Prostate gland (tissue), 2 donors: ENCODE results near the gene USP1. TPM values are rescaled to one million over a fixed set of nuclear protein-coding genes. Genes with fewer than 3 reads are reported as not detected.

Source experiments
- DNase-seq: peaks from one replicate; pipeline ENCODE4 v3.0.0-alpha.2; 2019; ENCODE audit warnings: low spot score
- H3K27ac ChIP-seq, 2 donors: fragments of 200-600 bp; sonication (generic); 2 replicates each; pipeline ENCODE4 v1.5.1; 2017 to 2019
- H3K27me3 ChIP-seq: fragments of 200-600 bp; sonication (generic); replicated peaks from 2 replicates; pipeline ENCODE4 v1.5.1; 2019; ENCODE audit not compliant: insufficient read depth
- H3K36me3 ChIP-seq, 2 donors: fragments of 200-600 bp; sonication (generic); 1 replicate in 1 of 2; 2 replicates in 1 of 2; pipeline versions ENCODE4 v1.5.1 to v1.8.1; 2017 to 2019
- H3K4me1 ChIP-seq: fragments of 200-600 bp; sonication (generic); replicated peaks from 2 replicates; pipeline ENCODE4 v1.5.1; 2019
- H3K4me3 ChIP-seq, 2 donors: fragments of 200-600 bp; sonication (generic); 2 replicates each; pipeline ENCODE4 v1.5.1; 2017 to 2019
- H3K9me3 ChIP-seq: fragments of 200-600 bp; sonication (generic); 2 replicates; pipeline ENCODE4 v1.5.1; 2017
- CTCF ChIP-seq, 4 experiments: fragments of 200-600 bp in 2 of 4; fragments of 450-650 bp in 2 of 4; sonication (generic) in 2 of 4; IDR thresholded peaks; 1 replicate in 3 of 4; 2 replicates in 1 of 4; pipeline ENCODE4 v1.5.1; 2016 to 2019; ENCODE audit warnings: antibody characterized with exemption in 4 of 4, mild to moderate bottlenecking in 2 of 4, moderate library complexity in 2 of 4
- POLR2A ChIP-seq: fragments of 450-650 bp; IDR thresholded peaks from one replicate; pipeline ENCODE4 v1.6.1; 2016; ENCODE audit warnings: antibody characterized with exemption, mild to moderate bottlenecking
- POLR2AphosphoS5 ChIP-seq: sonication (generic); formaldehyde crosslinking; IDR thresholded peaks from one replicate; pipeline ENCODE4 v1.6.1; 2017; ENCODE audit warnings: antibody characterized with exemption
- WGBS: methylation state at CpG from one replicate; pipeline ENCODE4 v1.1.5; 2018; 5-methylcytosine and 5-hydroxymethylcytosine counted together
- intact Hi-C: fragments of 100-400 bp; cut with DNase I; formaldehyde crosslinking; loops from one replicate; pipeline ENCODE4 v1.14.2; 2022
- total RNA-seq, 2 donors: library from RNA; depleted of rRNA; stranded (reverse); fragments of >200 nt; gene quantifications; one replicate each; pipeline ENCODE4 v1.1.0, GENCODE V29; 2016

USP1 gene
- total RNA-seq, 2 donors from 2014 or later, result 26.8 to 30.1 TPM

DNA sequence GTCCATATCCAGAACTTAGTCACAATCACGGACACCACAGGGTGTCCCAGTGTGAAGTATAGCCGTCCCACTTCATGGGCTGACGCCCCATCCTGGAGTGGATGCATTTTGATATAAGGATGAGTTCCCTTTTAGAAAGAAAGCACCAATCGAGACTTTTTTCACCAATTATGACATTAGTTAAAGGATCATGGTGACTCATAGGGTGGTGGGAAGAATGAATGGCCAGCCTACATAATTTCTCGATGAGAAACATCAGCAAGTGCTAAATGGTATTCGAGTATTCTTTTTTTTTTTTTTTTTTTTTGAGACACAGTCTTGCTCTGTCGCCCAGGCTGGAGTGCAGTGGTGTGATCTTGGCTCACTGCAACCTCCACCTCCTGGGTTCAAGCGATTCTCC, 38.5 kb upstream of the USP1 start:
- DNase-seq, result no peak
- TF ChIP-seq CTCF (IDR thresholded peaks at IDR 0.05), result no peak
- no peaks in the 10 kb centered on the region for H3K9me3 ChIP-seq
- no peaks in the 10 kb centered on the region for H3K4me1 ChIP-seq
- WGBS, result 93% methylated on average over 8 of the region's 8 CpGs
- no peaks in the 10 kb centered on the region for H3K36me3 ChIP-seq
- no peaks in the 10 kb centered on the region for H3K27me3 ChIP-seq
- H3K4me3 ChIP-seq, result no peak overlapping the region
- intact Hi-C loops, result no loop called here
- no peak overlapping the region for H3K27ac ChIP-seq

- Histone ChIP-seq H3K27ac (no peak overlapping the region), H3K27me3 (no peaks in the 10 kb centered on the region), H3K9me3 (no peaks in the 10 kb centered on the region), H3K4me3 (no peak overlapping the region), H3K4me1 (no peaks in the 10 kb centered on the region), H3K36me3 (no peaks in the 10 kb centered on the region)
- WGBS, result 81% methylated on average over 5 of the region's 5 CpGs
- TF ChIP-seq CTCF (IDR thresholded peaks at IDR 0.05) (no peak), POLR2AphosphoS5 (no peak), POLR2A (no peak)
- DNase-seq, result no peak
- intact Hi-C loops, result no loop called here
Measured at GRCh38 chr1:62401034-62401760, 35.7 kb upstream of the USP1 start.

- no peak for TF ChIP-seq CTCF (IDR thresholded peaks at IDR 0.05)
- no peak overlapping the region for H3K27ac ChIP-seq
- no peaks in the 10 kb centered on the region for H3K9me3 ChIP-seq
- WGBS, result 100% methylated on average over 2 of the region's 2 CpGs
- H3K4me1 ChIP-seq, result no peaks in the 10 kb centered on the region
- no peak for DNase-seq
- H3K27me3 ChIP-seq, result no peaks in the 10 kb centered on the region
- intact Hi-C loops, result no loop called here
- no peak overlapping the region for H3K4me3 ChIP-seq
- H3K36me3 ChIP-seq, result no peaks in the 10 kb centered on the region
Measured at GRCh38 chr1:62405247-62405646, 31.6 kb upstream of the USP1 start.

GRCh38 chr1:62406576-62406975, 30.3 kb upstream of the USP1 start:
- intact Hi-C loops, result loop anchor here (2.0 kb wide), 1 partner anchor 232 kb away; no protein-coding TSS in a partner anchor
- H3K4me3 ChIP-seq, result no peak overlapping the region
- no peaks in the 10 kb centered on the region for H3K4me1 ChIP-seq
- H3K36me3 ChIP-seq, result no peaks in the 10 kb centered on the region
- no peaks in the 10 kb centered on the region for H3K27me3 ChIP-seq
- no peak for TF ChIP-seq CTCF (IDR thresholded peaks at IDR 0.05)
- no peak for TF ChIP-seq POLR2AphosphoS5
- no peak for TF ChIP-seq POLR2A
- H3K27ac ChIP-seq, result no peak overlapping the region
- no peak for DNase-seq
- WGBS, result 88% methylated on average over 3 of the region's 3 CpGs
- no peaks in the 10 kb centered on the region for H3K9me3 ChIP-seq

- peak; percentile 38 for DNase-seq
- H3K4me3 ChIP-seq, result no peak overlapping the region
- no peaks in the 10 kb centered on the region for H3K9me3 ChIP-seq
- no peaks in the 10 kb centered on the region for H3K36me3 ChIP-seq
- intact Hi-C loops, result loop anchor here (2.0 kb wide), 1 partner anchor 233 kb away; no protein-coding TSS in a partner anchor
- H3K27ac ChIP-seq, result no peak overlapping the region
- WGBS, result 72% methylated on average over 12 of the region's 12 CpGs
- peak; percentile 37 to 85 (median 81) for TF ChIP-seq CTCF (IDR thresholded peaks at IDR 0.05)
- TF ChIP-seq POLR2AphosphoS5, result no peak
- no peaks in the 10 kb centered on the region for H3K4me1 ChIP-seq
- H3K27me3 ChIP-seq, result no peaks in the 10 kb centered on the region
Measured at GRCh38 chr1:62407398-62408009, 29.3 kb upstream of the USP1 start.
